BE2C (cell line): ENCODE measurements around the gene DSCAM.

Source experiments
- DNase-seq: peaks from one replicate; pipeline ENCODE4 v3.0.0-alpha.2; 2020
- H3K27me3 ChIP-seq: fragments of 250-450 bp; sonication (Bioruptor Pico); 2 replicates; pipeline ENCODE4 v1.5.1; 2020; ENCODE audit warnings: mild to moderate bottlenecking
- H3K36me3 ChIP-seq: fragments of 250-450 bp; sonication (Bioruptor Pico); 2 replicates; pipeline ENCODE4 v1.5.1; 2020; ENCODE audit warnings: mild to moderate bottlenecking
- H3K4me1 ChIP-seq: fragments of 250-450 bp; sonication (Bioruptor Pico); 2 replicates; pipeline ENCODE4 v1.5.1; 2020
- H3K4me3 ChIP-seq: 2 replicates; pipeline ENCODE4 v1.5.1; 2011; ENCODE audit warnings: low read depth, low read length
- H3K9me3 ChIP-seq: fragments of 250-450 bp; sonication (Bioruptor Pico); 2 replicates; pipeline ENCODE4 v1.5.1; 2020
- TF ChIP-seq, protein P1 (sequence below): IDR thresholded peaks from 2 replicates; pipeline ENCODE4 v1.5.1; 2012; ENCODE audit warnings: mild to moderate bottlenecking, low read depth, low read length

Gene DSCAM

DNA sequence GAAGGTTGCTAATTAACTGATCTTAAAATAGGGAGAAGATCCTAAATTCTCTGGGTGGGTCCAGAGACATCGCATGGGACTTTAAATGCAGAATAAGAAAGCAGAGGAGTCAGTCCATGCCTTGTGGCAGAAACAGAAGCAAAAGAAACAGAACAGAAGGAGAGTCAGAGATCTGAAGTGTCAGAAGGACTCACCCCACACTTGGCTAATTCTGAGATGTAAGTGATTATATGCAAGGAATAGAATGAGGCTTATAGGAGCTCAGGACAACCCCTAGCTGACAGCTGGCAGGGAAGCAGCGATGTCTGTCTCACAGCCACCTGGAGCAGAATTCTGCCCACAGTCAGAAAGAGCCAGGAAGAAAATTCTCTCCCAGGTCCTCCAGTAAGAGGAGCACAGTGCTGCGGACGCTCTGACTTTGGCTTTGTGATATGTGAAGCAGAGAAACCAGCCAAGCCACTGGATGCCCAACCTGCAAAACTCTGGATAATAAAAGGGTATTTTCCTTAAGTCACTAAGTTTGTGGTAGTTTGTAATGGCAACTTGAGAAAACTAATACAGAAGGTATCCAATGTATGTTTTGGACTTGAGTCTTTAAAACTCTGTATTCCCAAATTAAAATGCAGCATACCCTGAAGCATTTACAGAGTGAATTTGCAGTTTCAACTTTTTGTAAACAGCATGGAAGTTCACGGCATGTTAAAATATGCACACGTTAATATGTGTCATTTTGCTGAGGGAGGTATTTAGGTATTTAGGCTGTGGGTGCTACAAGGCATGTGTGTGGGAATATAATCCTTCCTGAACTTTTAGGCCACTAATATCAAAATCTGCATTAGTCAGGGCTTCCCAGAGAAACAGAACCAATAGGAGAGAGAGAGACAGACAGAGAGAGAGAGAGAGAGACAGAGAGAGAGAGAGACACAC, 591.2 kb downstream of the DSCAM start:
- H3K9me3 ChIP-seq: no peaks in the 10 kb centered on the region; the same call in none of the 2 replicates
- H3K4me1 ChIP-seq: no peaks in the 10 kb centered on the region
- no peak for DNase-seq
- H3K27me3 ChIP-seq: no peaks in the 10 kb centered on the region
- H3K36me3 ChIP-seq: no peaks in the 10 kb centered on the region
- no peak overlapping the region for H3K4me3 ChIP-seq
- TF ChIP-seq, protein P1, sequence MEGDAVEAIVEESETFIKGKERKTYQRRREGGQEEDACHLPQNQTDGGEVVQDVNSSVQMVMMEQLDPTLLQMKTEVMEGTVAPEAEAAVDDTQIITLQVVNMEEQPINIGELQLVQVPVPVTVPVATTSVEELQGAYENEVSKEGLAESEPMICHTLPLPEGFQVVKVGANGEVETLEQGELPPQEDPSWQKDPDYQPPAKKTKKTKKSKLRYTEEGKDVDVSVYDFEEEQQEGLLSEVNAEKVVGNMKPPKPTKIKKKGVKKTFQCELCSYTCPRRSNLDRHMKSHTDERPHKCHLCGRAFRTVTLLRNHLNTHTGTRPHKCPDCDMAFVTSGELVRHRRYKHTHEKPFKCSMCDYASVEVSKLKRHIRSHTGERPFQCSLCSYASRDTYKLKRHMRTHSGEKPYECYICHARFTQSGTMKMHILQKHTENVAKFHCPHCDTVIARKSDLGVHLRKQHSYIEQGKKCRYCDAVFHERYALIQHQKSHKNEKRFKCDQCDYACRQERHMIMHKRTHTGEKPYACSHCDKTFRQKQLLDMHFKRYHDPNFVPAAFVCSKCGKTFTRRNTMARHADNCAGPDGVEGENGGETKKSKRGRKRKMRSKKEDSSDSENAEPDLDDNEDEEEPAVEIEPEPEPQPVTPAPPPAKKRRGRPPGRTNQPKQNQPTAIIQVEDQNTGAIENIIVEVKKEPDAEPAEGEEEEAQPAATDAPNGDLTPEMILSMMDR: no peak

DNA sequence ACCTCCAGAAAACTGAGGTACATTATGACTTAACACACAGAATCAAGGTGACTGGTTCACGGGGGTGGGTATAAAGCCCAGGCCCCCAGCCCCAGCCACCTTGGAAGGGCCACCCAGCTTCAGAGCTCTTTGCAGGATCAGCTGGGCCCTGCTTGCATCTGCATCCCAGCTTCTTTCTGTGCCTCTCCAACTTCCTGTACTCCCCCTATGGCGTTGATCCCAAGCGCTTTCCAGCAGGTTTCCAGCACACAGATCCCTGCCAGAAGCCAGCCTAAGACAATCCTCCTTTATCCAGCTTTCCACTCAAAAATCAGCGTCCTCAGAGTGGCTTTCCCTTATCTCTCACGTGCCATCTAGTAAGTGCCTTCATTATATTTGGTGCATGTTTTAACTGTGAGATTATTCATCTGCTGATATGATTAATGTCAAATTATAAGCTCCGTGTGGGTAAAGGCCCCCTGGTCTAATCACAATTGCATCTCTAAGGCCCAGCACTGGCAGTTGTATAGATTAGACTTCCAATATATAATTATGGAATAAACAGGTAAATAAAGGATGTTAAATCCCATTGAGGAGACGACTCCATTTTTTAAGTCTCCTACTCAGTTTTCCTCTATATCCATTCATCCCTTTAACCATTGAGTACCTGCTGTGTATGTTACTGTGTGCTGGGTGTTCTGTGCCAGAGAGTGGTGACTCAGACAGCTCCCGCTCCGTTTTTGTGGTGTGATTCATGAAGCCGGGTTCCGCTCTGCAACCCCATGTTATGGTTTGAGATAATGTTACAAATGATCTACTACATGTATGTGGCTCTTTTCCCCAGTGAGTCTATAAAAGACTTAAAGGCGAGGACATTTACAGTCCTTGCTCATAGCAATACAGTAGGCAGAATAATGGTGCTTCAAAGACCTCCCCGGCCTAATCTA, 592.2 kb downstream of the DSCAM start:
- Histone ChIP-seq H3K36me3 (no peaks in the 10 kb centered on the region), H3K4me1 (no peaks in the 10 kb centered on the region), H3K9me3 (no peaks in the 10 kb centered on the region; the same call in none of the 2 replicates), H3K27me3 (no peaks in the 10 kb centered on the region), H3K4me3 (no peak overlapping the region)
- no peak for DNase-seq
- TF ChIP-seq, protein P1: no peak

DNA sequence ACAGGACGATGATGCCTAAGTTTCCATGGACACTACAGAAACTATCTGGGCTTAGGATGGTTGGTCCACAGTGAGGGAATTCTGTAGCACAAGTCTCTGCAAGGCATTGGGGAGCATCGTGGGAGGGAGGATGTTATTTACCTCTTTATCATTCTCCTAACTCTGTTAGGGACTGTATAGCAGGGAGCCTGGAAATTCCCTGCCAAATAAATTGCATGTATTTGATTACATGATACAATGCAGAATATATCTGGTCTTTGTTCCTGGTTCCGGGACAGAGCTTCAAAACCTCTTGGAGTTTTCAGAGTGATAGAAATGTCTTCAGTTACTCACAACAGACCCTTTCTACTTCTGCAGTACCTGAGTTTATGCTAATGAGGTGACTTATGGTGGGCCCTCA, 593.8 kb downstream of the DSCAM start:
- no peak for DNase-seq
- Histone ChIP-seq H3K4me3 (no peak overlapping the region), H3K9me3 (no peaks in the 10 kb centered on the region; the same call in 1 of the 2 replicates), H3K36me3 (no peaks in the 10 kb centered on the region), H3K4me1 (no peaks in the 10 kb centered on the region), H3K27me3 (no peaks in the 10 kb centered on the region)
- TF ChIP-seq, protein P1: no peak

DNA sequence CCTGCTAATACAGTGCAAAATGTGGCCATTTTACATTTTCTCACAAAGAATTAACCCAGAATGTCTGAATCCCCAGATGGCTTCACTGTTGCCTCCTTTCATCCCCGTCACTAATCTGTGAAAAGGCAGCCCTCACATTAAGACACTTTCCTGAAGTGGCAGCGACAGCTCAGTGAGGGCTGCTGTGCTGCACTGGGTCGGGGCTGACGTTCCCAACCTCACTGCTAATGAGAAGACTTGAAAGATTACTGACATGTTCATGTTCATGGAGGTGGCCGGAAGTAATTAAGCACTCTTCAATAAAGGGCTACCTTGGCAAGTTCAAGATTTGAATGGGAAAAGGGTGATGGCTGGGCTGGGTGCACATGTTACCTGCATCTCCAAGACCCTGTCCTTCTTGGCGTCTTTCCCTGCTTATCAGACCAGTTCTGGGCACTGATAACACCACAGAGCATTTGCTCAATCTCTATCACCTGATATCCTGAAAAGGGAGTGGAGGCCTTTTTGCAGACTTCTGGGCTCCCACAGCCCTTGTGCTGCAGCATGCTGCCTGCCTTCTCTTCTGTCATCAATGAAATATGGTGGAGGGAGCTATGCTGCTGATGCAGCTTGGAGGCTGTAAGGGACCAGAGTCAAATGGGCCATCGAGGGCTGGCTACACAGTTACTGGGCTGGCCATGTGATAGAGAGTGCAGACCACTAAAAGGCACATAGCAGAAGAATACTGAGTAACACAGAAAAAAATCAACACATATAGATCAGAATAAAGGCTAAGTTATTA, 596.3 kb downstream of the DSCAM start:
- DNase-seq: no peak
- TF ChIP-seq, protein P1: no peak
- Histone ChIP-seq H3K27me3 (no peaks in the 10 kb centered on the region), H3K4me1 (no peaks in the 10 kb centered on the region), H3K4me3 (no peak overlapping the region), H3K9me3 (no peaks in the 10 kb centered on the region; the same call in 1 of the 2 replicates), H3K36me3 (no peaks in the 10 kb centered on the region)

DNA sequence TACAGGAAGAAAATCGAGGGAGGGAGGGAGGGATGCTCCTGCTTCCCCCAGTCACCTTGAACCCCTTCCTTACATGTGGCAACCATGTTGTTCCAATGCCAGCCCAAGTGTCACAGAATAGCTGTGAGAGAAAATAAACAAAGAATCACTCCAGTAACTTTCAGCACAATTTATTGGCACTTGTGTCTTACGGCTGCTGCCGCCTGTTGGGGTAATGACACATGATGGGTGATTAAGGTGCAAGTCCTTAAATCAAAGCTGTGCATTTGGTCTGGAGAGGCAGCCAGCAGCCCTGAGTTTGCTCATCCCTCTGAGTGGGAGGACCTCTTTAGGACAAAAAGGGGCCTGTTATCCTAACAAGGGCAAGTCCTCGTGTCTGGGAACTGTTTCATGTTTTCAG, 602.0 kb downstream of the DSCAM start:
- Histone ChIP-seq H3K4me3 (no peak overlapping the region), H3K4me1 (no peaks in the 10 kb centered on the region), H3K27me3 (no peaks in the 10 kb centered on the region), H3K9me3 (no peaks in the 10 kb centered on the region; the same call in 1 of the 2 replicates), H3K36me3 (no peaks in the 10 kb centered on the region)
- DNase-seq: no peak
- TF ChIP-seq, protein P1: no peak
